ENCODE measurements around the gene FBXO34. TPM values are rescaled to one million over a fixed set of nuclear protein-coding genes. Genes with fewer than 3 reads are reported as not detected.
"Not testable (repeated sequence)": the region's sequence is repeated elsewhere in the genome, so short reads cannot be mapped to it uniquely, and the experiment has no call there.

FBXO34 gene
- total and polyA plus RNA-seq, 5 experiments from 2014 or later: 16.8 to 25.5 (median 23.1) TPM

DNA sequence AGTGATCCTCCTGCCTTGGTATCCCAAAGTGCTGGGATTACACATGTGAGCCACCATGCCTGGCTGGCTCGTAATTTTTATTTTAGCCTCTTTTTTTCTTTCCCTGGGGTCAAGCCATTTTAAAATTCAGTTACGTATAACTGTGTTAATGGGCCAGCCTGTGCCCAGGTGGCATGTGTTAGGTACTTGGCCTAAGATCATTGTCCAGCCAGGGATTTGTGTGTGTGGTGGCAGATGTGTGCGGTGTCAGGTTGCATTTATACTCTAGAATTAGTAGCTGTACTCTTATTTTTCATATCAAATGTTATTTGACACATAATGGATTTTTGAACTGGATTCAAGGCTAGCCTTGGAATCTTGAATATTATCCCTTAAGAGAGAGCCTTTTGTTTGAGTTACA lies 69.3 kb downstream of the FBXO34 start:
- Mint-ChIP-seq H3K36me3 (peaks cover 0 to 3% (median 0%) of the 10 kb centered on the region in 3 donors), H3K9me3 (no peaks in the 10 kb centered on the region), H3K27ac (peak overlapping the region in 3 of 10 donors; percentile 27 to 77 (median 67)), H3K4me1 (peaks cover 15 to 78% (median 55%) of the 10 kb centered on the region in 4 donors), H3K27me3 (no peaks in the 10 kb centered on the region), H3K4me3 (no peak overlapping the region)
- POLR2A ChIA-PET: no interaction called here
- no peak for DNase-seq
- ATAC-seq: no peak

DNA sequence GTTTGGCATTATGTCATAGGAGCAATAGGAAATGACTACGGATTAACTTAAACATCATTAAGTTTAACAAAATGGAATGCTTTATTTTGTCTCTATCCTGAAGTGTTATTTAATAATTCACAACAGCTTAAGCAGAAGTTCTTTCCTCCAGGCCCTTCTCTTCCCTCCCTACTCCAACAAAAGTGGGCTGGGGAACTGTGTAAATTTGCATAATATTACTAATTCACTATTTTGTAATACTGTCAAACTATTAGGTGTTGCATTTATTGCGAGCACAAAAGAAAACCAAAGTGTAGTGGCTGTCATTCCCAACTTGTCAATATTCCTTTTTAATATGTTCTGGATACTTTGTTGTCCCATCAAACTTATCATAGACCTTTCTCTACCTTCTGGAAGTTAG lies 70.6 kb downstream of the FBXO34 start:
- DNase-seq: no peak
- H3K36me3 Mint-ChIP-seq: peaks cover 0 to 3% (median 0%) of the 10 kb centered on the region in 3 donors
- H3K27ac Mint-ChIP-seq: peak overlapping the region in 2 of 10 donors; percentile 39 to 67
- peaks cover 19 to 78% (median 56%) of the 10 kb centered on the region in 4 donors for H3K4me1 Mint-ChIP-seq
- no peaks in the 10 kb centered on the region for H3K27me3 Mint-ChIP-seq
- no peak overlapping the region for H3K4me3 Mint-ChIP-seq
- H3K9me3 Mint-ChIP-seq: no peaks in the 10 kb centered on the region
- POLR2A ChIA-PET: interaction anchor here (0.6 kb wide), 1 partner anchor 34 kb away, joined by 3 read pairs; no protein-coding TSS in a partner anchor
- no peak for ATAC-seq

DNA sequence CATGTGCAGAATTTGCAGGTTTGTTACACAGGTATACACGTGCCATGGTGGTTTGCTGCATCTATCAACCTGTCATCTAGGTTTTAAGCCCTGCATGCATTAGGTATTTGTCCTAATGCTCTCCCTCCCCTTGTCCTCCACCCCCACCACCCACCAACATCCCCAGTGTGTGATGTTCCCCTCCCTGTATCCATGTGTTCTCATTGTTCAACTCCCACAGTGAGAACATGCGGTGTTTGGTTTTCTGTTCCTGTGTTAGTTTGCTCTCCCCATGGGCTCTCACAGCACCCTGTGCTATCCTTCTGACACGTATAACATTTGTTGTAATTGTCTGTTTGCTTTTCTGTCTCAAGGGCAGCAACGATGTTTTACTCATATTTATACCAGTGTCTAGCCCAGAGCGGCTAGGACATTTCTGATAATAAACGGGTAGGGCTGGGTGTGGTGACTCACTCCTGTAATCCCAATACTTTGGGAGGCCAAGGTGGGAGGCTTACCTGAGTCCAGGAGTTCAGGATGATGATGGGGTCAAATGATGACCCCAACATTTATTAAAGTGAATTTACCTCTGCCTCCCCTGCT lies 73.5 kb downstream of the FBXO34 start:
- peak overlapping the region in 1 of 10 donors; percentile 31 for H3K27ac Mint-ChIP-seq
- H3K27me3 Mint-ChIP-seq, H3K36me3 Mint-ChIP-seq, H3K9me3 Mint-ChIP-seq, DNase-seq, H3K4me3 Mint-ChIP-seq, ATAC-seq, POLR2A ChIA-PET: not testable (repeated sequence)
- peaks cover 25 to 77% (median 46%) of the 10 kb centered on the region in 4 donors for H3K4me1 Mint-ChIP-seq

DNA sequence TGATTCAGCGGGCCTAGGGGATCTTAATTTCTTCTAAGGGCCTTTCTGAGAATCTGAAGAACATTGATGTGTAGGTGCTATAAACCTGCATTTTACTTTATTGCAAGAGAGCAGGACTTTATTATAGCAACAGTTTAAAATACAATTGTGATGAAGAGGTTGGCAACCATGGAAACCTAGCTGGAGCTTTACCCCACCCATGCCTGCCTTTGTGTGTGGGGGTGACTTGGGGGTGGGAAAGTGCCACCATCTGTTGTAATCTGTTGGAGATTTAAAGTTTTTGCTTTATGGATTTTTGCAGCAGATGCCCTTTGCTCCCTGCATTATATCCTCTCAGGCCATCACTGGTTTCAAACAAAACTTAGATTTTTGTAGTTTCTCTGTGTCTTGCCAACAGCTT lies 75.8 kb downstream of the FBXO34 start:
- POLR2A ChIA-PET: no interaction called here
- Mint-ChIP-seq H3K4me3 (no peak overlapping the region), H3K27ac (peak overlapping the region in 1 of 10 donors; percentile 60), H3K36me3 (peaks cover 0 to 22% (median 6%) of the 10 kb centered on the region in 3 donors), H3K9me3 (no peaks in the 10 kb centered on the region), H3K27me3 (no peaks in the 10 kb centered on the region), H3K4me1 (peaks cover 20 to 59% (median 31%) of the 10 kb centered on the region in 4 donors)
- ATAC-seq (no peak), DNase-seq (no peak)

DNA sequence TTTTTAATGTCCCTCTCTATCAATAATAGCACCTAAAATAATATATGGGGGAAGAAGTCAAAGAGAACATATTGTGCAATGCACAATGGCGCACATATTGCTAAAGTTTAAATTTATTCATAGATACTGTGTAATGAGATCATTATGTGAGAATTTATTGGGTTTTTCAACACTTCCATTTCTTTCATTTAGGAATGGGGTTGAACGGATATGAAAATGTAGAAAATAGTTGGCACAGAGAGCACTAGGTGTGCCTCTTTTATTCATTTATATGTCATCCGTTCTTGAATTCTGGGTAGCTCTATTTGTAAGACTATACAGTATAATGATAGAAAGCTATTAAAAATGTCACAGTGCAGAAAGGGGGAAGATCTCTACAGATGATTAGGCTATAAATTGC lies 76.5 kb downstream of the FBXO34 start:
- Mint-ChIP-seq H3K4me1 (peaks cover 20 to 53% (median 31%) of the 10 kb centered on the region in 4 donors), H3K27ac (peak overlapping the region in 4 of 10 donors; percentile 2 to 52 (median 12)), H3K4me3 (no peak overlapping the region), H3K36me3 (peaks cover 0 to 29% (median 6%) of the 10 kb centered on the region in 3 donors), H3K27me3 (no peaks in the 10 kb centered on the region), H3K9me3 (no peaks in the 10 kb centered on the region)
- no peak for DNase-seq
- POLR2A ChIA-PET: interaction anchor here (0.5 kb wide), 2 partner anchors 11 to 27 kb away, joined by 3 to 4 read pairs; no protein-coding TSS in a partner anchor
- ATAC-seq: no peak

DNA sequence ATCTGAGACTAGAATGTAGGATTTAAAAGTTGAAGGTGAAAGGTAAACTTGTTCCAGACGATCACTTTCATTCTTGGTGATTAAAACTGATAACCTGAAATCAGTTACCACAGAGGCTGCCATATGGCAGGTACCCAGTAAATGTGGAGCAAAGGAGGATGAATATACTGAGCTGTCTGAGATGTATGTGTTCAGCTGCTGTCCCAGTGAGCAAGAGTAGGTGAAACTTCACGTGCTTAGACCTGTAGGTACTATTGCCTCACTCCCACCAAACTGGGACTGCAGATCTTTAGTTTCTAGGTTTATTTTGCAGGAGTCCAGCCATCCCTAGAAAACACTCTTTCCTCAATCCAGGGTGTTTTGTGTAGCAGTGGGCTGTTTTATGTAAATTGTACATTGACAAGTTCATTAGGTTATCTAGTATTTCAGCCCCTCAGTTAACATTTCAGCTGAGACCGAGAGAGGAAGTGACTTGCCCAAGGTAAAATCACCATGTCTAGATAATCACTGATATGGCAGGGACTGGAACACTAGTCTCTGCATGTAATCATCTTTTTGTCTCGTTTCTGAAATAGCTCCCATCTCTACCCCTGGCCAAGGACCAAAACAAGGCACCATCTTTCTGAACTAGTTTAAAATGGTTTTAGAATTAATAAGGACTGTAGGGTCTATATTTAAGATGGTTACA lies 77.7 kb downstream of the FBXO34 start:
- Mint-ChIP-seq H3K36me3 (peaks cover 0 to 31% (median 6%) of the 10 kb centered on the region in 3 donors), H3K27me3 (no peaks in the 10 kb centered on the region), H3K4me1 (peaks cover 20 to 53% (median 27%) of the 10 kb centered on the region in 4 donors), H3K4me3 (no peak overlapping the region), H3K27ac (peak overlapping the region in 5 of 10 donors; percentile 18 to 66 (median 23)), H3K9me3 (no peaks in the 10 kb centered on the region)
- POLR2A ChIA-PET: no interaction called here
- ATAC-seq (no peak), DNase-seq (no peak)

DNA sequence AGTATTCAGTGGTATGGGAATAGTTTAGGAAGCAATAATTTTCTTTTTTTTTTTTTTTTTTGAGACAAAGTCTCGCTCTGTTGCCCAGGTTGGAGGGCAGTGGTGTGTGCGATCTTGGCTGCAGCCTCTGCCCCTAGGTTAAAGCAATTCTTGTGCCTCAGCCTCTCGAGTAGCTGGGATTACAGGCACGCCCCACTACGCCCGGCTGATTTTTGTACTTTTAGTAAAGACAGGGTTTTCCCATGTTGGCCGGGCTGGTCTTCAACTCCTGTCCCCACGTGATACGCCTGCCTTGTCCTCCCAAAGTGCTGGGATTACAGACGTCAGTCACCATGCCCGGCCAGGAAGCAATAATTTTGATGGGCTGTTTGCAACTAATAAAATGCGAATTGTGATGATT lies 78.3 kb downstream of the FBXO34 start:
- POLR2A ChIA-PET: no interaction called here
- H3K4me3 Mint-ChIP-seq: no peak overlapping the region
- peak overlapping the region in 2 of 10 donors; percentile 56 to 66 for H3K27ac Mint-ChIP-seq
- DNase-seq: no peak
- no peaks in the 10 kb centered on the region for H3K27me3 Mint-ChIP-seq
- no peak for ATAC-seq
- H3K36me3 Mint-ChIP-seq: peaks cover 0 to 31% (median 6%) of the 10 kb centered on the region in 3 donors
- peaks cover 20 to 55% (median 28%) of the 10 kb centered on the region in 4 donors for H3K4me1 Mint-ChIP-seq
- no peaks in the 10 kb centered on the region for H3K9me3 Mint-ChIP-seq

DNA sequence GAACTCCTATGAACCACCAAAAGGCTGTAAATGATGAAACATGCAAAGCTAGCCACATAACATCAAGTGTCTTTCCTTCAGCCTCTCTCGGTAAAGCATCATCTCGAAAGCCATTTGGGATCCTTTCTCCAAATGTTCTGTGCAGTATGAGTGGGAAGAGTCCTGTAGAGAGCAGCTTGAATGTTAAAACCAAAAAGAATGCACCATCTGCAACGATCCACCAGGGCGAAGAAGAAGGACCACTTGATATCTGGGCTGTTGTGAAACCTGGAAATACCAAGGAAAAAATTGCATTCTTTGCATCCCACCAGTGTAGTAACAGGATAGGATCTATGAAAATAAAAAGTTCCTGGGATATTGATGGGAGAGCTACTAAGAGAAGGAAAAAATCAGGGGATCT lies 79.2 kb downstream of the FBXO34 start:
- H3K36me3 Mint-ChIP-seq: peaks cover 0 to 36% (median 6%) of the 10 kb centered on the region in 3 donors
- no peak overlapping the region for H3K4me3 Mint-ChIP-seq
- no peaks in the 10 kb centered on the region for H3K9me3 Mint-ChIP-seq
- H3K27me3 Mint-ChIP-seq: no peaks in the 10 kb centered on the region
- ATAC-seq: no peak
- POLR2A ChIA-PET: no interaction called here
- peaks cover 13 to 50% (median 23%) of the 10 kb centered on the region in 4 donors for H3K4me1 Mint-ChIP-seq
- DNase-seq: no peak
- peak overlapping the region in 2 of 10 donors; percentile 34 to 69 for H3K27ac Mint-ChIP-seq

DNA sequence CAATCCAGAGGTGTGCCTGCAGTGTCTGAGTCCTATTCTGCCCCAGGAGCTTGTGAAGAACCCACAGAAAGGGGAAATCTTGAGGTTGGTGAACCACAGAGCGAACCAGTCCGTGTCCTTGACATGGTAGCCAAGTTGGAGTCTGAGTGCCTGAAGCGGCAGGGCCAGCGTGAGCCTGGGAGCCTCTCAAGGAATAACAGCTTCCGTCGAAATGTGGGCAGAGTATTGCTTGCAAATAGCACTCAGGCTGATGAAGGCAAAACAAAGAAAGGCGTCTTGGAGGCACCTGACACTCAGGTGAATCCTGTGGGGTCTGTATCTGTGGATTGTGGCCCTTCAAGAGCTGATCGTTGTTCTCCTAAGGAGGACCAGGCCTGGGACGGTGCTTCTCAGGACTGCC lies 79.9 kb downstream of the FBXO34 start:
- Mint-ChIP-seq H3K4me3 (no peak overlapping the region), H3K4me1 (peaks cover 11 to 45% (median 19%) of the 10 kb centered on the region in 4 donors), H3K27me3 (no peaks in the 10 kb centered on the region), H3K36me3 (peaks cover 0 to 36% (median 6%) of the 10 kb centered on the region in 3 donors), H3K27ac (peak overlapping the region in 2 of 10 donors; percentile 58 to 61), H3K9me3 (no peaks in the 10 kb centered on the region)
- ATAC-seq (no peak), DNase-seq (no peak)
- POLR2A ChIA-PET: no interaction called here

- H3K4me3 Mint-ChIP-seq: no peak overlapping the region
- no peaks in the 10 kb centered on the region for H3K9me3 Mint-ChIP-seq
- H3K4me1 Mint-ChIP-seq: peaks cover 6 to 38% (median 14%) of the 10 kb centered on the region in 4 donors
- H3K27ac Mint-ChIP-seq: peak overlapping the region in 3 of 10 donors; percentile 31 to 60 (median 59)
- no peaks in the 10 kb centered on the region for H3K27me3 Mint-ChIP-seq
- ATAC-seq (no peak), DNase-seq (no peak)
- H3K36me3 Mint-ChIP-seq: peaks cover 0 to 36% (median 6%) of the 10 kb centered on the region in 3 donors
- POLR2A ChIA-PET: no interaction called here
These were observed 81.0 kb downstream of the FBXO34 start for GRCh38 chr14:55352201-55352600.

GRCh38 chr14:55353686-55354467 lies 82.7 kb downstream of the FBXO34 start:
- Mint-ChIP-seq H3K27me3 (no peaks in the 10 kb centered on the region), H3K4me3 (peak overlapping the region in 3 of 10 donors; percentile 46 to 80 (median 50)), H3K9me3 (no peaks in the 10 kb centered on the region), H3K27ac (peak overlapping the region in 7 of 10 donors; percentile 28 to 85 (median 46)), H3K4me1 (peaks cover 2 to 22% (median 9%) of the 10 kb centered on the region in 4 donors), H3K36me3 (peaks cover 0 to 36% (median 6%) of the 10 kb centered on the region in 3 donors)
- DNase-seq (no peak), ATAC-seq (no peak)
- POLR2A ChIA-PET: interaction anchor here (0.6 kb wide), 1 partner anchor 264 kb away, joined by 4 read pairs; no protein-coding TSS in a partner anchor

GRCh38 chr14:55354500-55354899 lies 83.3 kb downstream of the FBXO34 start:
- POLR2A ChIA-PET: interaction anchor here (0.6 to 1.5 kb wide), 2 partner anchors 252 to 265 kb away, joined by 3 to 4 read pairs; no protein-coding TSS in a partner anchor
- H3K27ac Mint-ChIP-seq: peak overlapping the region in 7 of 10 donors; percentile 16 to 85 (median 51)
- H3K4me1 Mint-ChIP-seq: peaks cover 0 to 17% (median 7%) of the 10 kb centered on the region in 4 donors
- ATAC-seq (peak; percentile 89 to 95), DNase-seq (peak; percentile 15 to 72 (median 52))
- H3K36me3 Mint-ChIP-seq: peaks cover 0 to 36% (median 6%) of the 10 kb centered on the region in 3 donors
- no peaks in the 10 kb centered on the region for H3K27me3 Mint-ChIP-seq
- H3K4me3 Mint-ChIP-seq: peak overlapping the region in 3 of 10 donors; percentile 15 to 28 (median 26)
- H3K9me3 Mint-ChIP-seq: no peaks in the 10 kb centered on the region
